PC-3 (cell line): ENCODE data around the gene ZNF777. TPM values are rescaled to one million over a fixed set of nuclear protein-coding genes. Genes with fewer than 3 reads are reported as not detected.

Experiments
- ATAC-seq: fragments of 200-7000 bp; cut with Tn5 transposase; 2 replicates; pipeline ENCODE4 v1.9.1; 2020; ENCODE audit warnings: mild to moderate bottlenecking, moderate library complexity
- BruUV-seq: library from RNA; stranded (reverse); fragments of 400-500 nt; replicated peaks from 2 replicates; lab custom pipeline; 2021; lab: Mats Ljungman, UMichigan
- CTCF ChIA-PET: fragments of 300-600 bp; sonication (Branson Sonifier 250); formaldehyde crosslinking; loops from one replicate; lab custom pipeline; 2022; ENCODE audit warnings: antibody characterized with exemption; lab: Charles Lee
- POLR2A ChIA-PET: fragments of 300-600 bp; sonication (Branson Sonifier 250); formaldehyde crosslinking; loops from one replicate; lab custom pipeline; 2022; ENCODE audit warnings: antibody characterized with exemption; ENCODE audit not compliant: unreplicated experiment; lab: Charles Lee
- DNase-seq: peaks from one replicate; pipeline ENCODE4 v3.0.0-alpha.2; 2015
- H2AFZ ChIP-seq: fragments of 300-600 bp; sonication (generic); 2 replicates; pipeline ENCODE4 v1.6.0; 2016; ENCODE audit warnings: antibody characterized with exemption, low read length
- H3F3A ChIP-seq: fragments of 300-600 bp; sonication (generic); one replicate; pipeline ENCODE4 v1.6.0; 2017; ENCODE audit warnings: antibody characterized with exemption, low read length, control low read depth, mild to moderate bottlenecking; ENCODE audit not compliant: unreplicated experiment
- H3K27ac ChIP-seq: fragments of 300-600 bp; sonication (generic); 2 replicates; pipeline ENCODE4 v1.5.1; 2016; ENCODE audit warnings: mild to moderate bottlenecking, low read length
- H3K27me3 ChIP-seq: fragments of 300-600 bp; sonication (generic); 2 replicates; pipeline ENCODE4 v1.6.1; 2016; ENCODE audit warnings: low read length, mixed read lengths
- H3K36me3 ChIP-seq: fragments of 300-600 bp; sonication (generic); 2 replicates; pipeline ENCODE4 v1.6.1; 2016; ENCODE audit warnings: low read depth, mixed run types, low read length, mixed read lengths
- H3K4me1 ChIP-seq: fragments of 300-600 bp; sonication (generic); 2 replicates; pipeline ENCODE4 v1.5.1; 2016; ENCODE audit warnings: low read length; ENCODE audit not compliant: insufficient read depth
- H3K4me2 ChIP-seq: fragments of 300-600 bp; sonication (generic); 2 replicates; pipeline ENCODE4 v1.6.0; 2016; ENCODE audit warnings: low read length
- H3K4me3 ChIP-seq: fragments of 300-600 bp; sonication (generic); 2 replicates; pipeline ENCODE4 v1.5.1; 2016; ENCODE audit warnings: mild to moderate bottlenecking, low read length, mixed read lengths
- H3K79me2 ChIP-seq: fragments of 300-600 bp; sonication (generic); 2 replicates; pipeline ENCODE4 v1.6.1; 2017; ENCODE audit warnings: low read length, mixed read lengths
- H3K9ac ChIP-seq: fragments of 300-600 bp; sonication (generic); 2 replicates; pipeline ENCODE4 v1.6.0; 2016; ENCODE audit warnings: mild to moderate bottlenecking, low read length
- H3K9me2 ChIP-seq: fragments of 300-600 bp; sonication (generic); replicated peaks from 2 replicates; pipeline ENCODE4 v1.6.1; 2016; ENCODE audit warnings: mixed run types, low read length, mixed read lengths
- H3K9me3 ChIP-seq: fragments of 300-600 bp; sonication (generic); 2 replicates; pipeline ENCODE4 v1.6.1; 2016; ENCODE audit warnings: low read length, mixed read lengths
- H4K20me1 ChIP-seq: fragments of 300-600 bp; sonication (generic); 2 replicates; pipeline ENCODE4 v1.6.1; 2016; ENCODE audit warnings: low read length, mixed read lengths
- EZH2 ChIP-seq: fragments of 300-600 bp; sonication (generic); IDR thresholded peaks from one replicate; pipeline ENCODE4 v1.6.1; 2017; ENCODE audit warnings: antibody characterized with exemption, mild to moderate bottlenecking, low read length; ENCODE audit not compliant: unreplicated experiment
- EZH2phosphoT487 ChIP-seq: fragments of 300-600 bp; sonication (generic); IDR thresholded peaks from 2 replicates; pipeline ENCODE4 v1.6.1; 2018; ENCODE audit warnings: mild to moderate bottlenecking, antibody characterized with exemption, low read length, borderline replicate concordance
- intact Hi-C: fragments of 100-400 bp; cut with micrococcal nuclease; formaldehyde crosslinking; loops from 2 replicates; pipeline ENCODE4 v1.9.0; 2023
- total RNA-seq: library from RNA; depleted of rRNA; stranded (reverse); fragments of >200 nt; gene quantifications from 2 replicates; pipeline ENCODE4 v1.2.3, GENCODE V29; 2014
- TF ChIP-seq, protein P1 (sequence below): fragments of 300-600 bp; sonication (generic); conservative IDR thresholded peaks from 2 replicates; pipeline ENCODE4 v1.5.1; 2017; ENCODE audit warnings: antibody characterized with exemption, low read depth, mild to moderate bottlenecking, low read length

The ZNF777 gene
- total RNA-seq, 1 experiment from 2014 or later = 9.9 TPM

DNA sequence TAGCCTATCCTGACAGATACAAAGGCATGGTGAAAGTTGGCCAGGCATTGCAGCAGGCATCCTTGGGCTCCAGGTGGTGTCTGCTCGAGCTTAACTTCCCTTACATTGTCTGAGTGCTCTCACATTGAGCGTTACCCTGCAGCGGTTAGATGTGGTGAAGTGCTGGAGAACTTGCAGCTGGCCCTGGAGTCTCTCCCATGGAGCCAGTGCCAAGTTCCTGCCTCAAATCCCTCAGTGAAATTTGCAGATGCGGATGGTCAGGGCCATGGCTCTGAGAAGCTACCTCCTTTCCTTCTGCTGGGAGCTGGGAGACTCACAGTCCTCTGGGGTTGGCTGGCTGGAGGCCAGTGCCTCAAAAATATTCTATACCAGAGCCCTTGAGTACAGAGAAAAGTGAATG, 40.0 kb upstream of the ZNF777 start:
- H3K9me3 ChIP-seq = 0 out of 2 replicates have a peak, but pooled peaks cover 3% of the 10 kb centered on the region
- H3K27me3 ChIP-seq = no peaks in the 10 kb centered on the region
- no peak overlapping the region for H3K4me3 ChIP-seq
- H3F3A ChIP-seq = no peaks in the 10 kb centered on the region
- H3K9ac ChIP-seq = no peak overlapping the region
- no peaks in the 10 kb centered on the region for H3K36me3 ChIP-seq
- H3K79me2 ChIP-seq = peaks cover 12% of the 10 kb centered on the region
- intact Hi-C loops = no loop called here
- no TSS peak for BruUV-seq
- CTCF ChIA-PET = no interaction called here
- H3K4me2 ChIP-seq = no peak overlapping the region
- no peaks in the 10 kb centered on the region for H3K9me2 ChIP-seq
- DNase-seq (no peak), ATAC-seq (no peak)
- H3K27ac ChIP-seq = no peak overlapping the region
- TF ChIP-seq, protein P1, sequence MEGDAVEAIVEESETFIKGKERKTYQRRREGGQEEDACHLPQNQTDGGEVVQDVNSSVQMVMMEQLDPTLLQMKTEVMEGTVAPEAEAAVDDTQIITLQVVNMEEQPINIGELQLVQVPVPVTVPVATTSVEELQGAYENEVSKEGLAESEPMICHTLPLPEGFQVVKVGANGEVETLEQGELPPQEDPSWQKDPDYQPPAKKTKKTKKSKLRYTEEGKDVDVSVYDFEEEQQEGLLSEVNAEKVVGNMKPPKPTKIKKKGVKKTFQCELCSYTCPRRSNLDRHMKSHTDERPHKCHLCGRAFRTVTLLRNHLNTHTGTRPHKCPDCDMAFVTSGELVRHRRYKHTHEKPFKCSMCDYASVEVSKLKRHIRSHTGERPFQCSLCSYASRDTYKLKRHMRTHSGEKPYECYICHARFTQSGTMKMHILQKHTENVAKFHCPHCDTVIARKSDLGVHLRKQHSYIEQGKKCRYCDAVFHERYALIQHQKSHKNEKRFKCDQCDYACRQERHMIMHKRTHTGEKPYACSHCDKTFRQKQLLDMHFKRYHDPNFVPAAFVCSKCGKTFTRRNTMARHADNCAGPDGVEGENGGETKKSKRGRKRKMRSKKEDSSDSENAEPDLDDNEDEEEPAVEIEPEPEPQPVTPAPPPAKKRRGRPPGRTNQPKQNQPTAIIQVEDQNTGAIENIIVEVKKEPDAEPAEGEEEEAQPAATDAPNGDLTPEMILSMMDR = no peak
- TF ChIP-seq EZH2 = no peak
- TF ChIP-seq EZH2phosphoT487 = no peak
- H3K4me1 ChIP-seq = peaks cover 13% of the 10 kb centered on the region
- POLR2A ChIA-PET = no interaction called here
- no peak overlapping the region for H2AFZ ChIP-seq
- peaks cover 3% of the 10 kb centered on the region; the same call in 1 of the 2 replicates for H4K20me1 ChIP-seq

DNA sequence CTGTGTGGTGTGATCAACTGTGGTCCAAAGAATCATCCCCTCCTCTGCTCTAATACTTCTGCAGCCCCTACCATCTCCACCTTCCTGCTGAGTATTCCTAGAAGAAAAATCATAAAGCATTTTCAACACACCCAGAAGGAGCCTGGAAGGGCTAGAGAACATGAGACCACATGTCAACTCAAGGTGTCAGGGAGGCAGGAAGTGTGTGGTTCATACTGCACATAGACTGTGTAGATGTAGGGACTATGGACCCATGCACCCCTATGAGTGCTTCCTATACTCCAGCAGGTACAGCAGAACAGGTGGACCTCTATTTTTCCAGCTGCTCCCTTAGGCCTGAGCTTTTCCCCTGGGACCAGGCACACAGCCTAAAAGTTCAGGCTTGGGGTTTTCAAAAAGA, 39.3 kb upstream of the ZNF777 start:
- no peak overlapping the region for H3K4me2 ChIP-seq
- DNase-seq = no peak
- no peaks in the 10 kb centered on the region for H3K9me3 ChIP-seq

DNA sequence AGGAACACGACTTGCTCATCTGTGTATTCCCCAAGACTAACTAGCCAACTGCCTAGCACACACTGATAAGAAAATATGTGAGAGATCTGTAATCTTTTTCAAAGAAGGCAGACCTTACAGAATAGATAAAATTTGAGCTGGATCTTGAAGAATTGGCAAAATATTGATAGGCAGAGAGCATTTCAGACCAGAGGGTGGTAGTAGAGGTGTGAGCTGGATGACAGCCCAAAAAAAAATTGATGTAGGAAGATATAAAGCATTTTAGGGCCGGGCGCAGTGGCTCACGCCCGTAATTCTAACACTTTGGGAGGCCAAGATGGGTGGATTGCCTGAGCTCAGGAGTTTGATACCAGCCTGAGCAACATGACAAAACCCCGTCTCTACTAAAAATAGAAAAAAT, 37.9 kb upstream of the ZNF777 start:
- Histone ChIP-seq H3K9ac (no peak overlapping the region), H3K79me2 (peaks cover 24% of the 10 kb centered on the region), H3K4me2 (no peak overlapping the region), H3K4me3 (no peak overlapping the region), H3K4me1 (peaks cover 21% of the 10 kb centered on the region), H4K20me1 (peaks cover 11% of the 10 kb centered on the region; the same call in 1 of the 2 replicates), H3K27ac (no peak overlapping the region), H3K36me3 (no peaks in the 10 kb centered on the region), H3K27me3 (no peaks in the 10 kb centered on the region), H3K9me2 (no peaks in the 10 kb centered on the region), H2AFZ (no peak overlapping the region), H3F3A (no peaks in the 10 kb centered on the region), H3K9me3 (no peaks in the 10 kb centered on the region)
- intact Hi-C loops = loop anchor here (2.0 to 10.0 kb wide), 2 partner anchors 126 to 214 kb away; no protein-coding TSS in a partner anchor
- no peak for DNase-seq
- no peak for TF ChIP-seq EZH2phosphoT487
- TF ChIP-seq, protein P1 = no peak
- no peak for TF ChIP-seq EZH2
- POLR2A ChIA-PET = no interaction called here
- no TSS peak for BruUV-seq
- ATAC-seq = no peak
- CTCF ChIA-PET = no interaction called here

More for the DNA sequence above, 39.3 kb upstream of the ZNF777 start:
- Histone ChIP-seq H3K9ac (no peak overlapping the region), H3K4me3 (no peak overlapping the region), H3K27me3 (no peaks in the 10 kb centered on the region), H3K27ac (no peak overlapping the region), H3K4me1 (peaks cover 20% of the 10 kb centered on the region), H3K79me2 (peaks cover 19% of the 10 kb centered on the region), H4K20me1 (peaks cover 10% of the 10 kb centered on the region; the same call in 1 of the 2 replicates), H3F3A (no peaks in the 10 kb centered on the region), H2AFZ (no peak overlapping the region), H3K9me2 (no peaks in the 10 kb centered on the region), H3K36me3 (no peaks in the 10 kb centered on the region)
- ATAC-seq = no peak
- intact Hi-C loops = no loop called here
- ChIA-PET CTCF (no interaction called here), POLR2A (no interaction called here)
- BruUV-seq = no TSS peak
- TF ChIP-seq, protein P1 = no peak
- TF ChIP-seq EZH2phosphoT487 (no peak), EZH2 (no peak)
